Immature natural killer cell (primary cell): Measurements from ENCODE around the gene PTPN11. TPM values are rescaled to one million over a fixed set of nuclear protein-coding genes. Genes with fewer than 3 reads are reported as not detected.

ENCODE experiments used
- DNase-seq, 3 donors: peaks; one replicate each; pipeline ENCODE4 v3.0.0; 2022; ENCODE audit warnings: mixed read lengths in 1 of 3
- H3K27ac Mint-ChIP-seq, 6 donors: one replicate each; pipeline ENCODE4 v1.8.0; 2020; ENCODE audit warnings: mixed read lengths in 6 of 6, mild to moderate bottlenecking in 5 of 6, inconsistent platforms in 4 of 6, moderate library complexity in 3 of 6
- H3K27me3 Mint-ChIP-seq, 3 donors: one replicate each; pipeline ENCODE4 v1.8.0; 2020 to 2021; ENCODE audit warnings: low read depth in 3 of 3, mild to moderate bottlenecking in 3 of 3, mixed read lengths in 3 of 3, moderate library complexity in 3 of 3, inconsistent platforms in 1 of 3
- H3K36me3 Mint-ChIP-seq, 3 donors: one replicate each; pipeline ENCODE4 v1.8.0; 2020; ENCODE audit warnings: mixed read lengths in 3 of 3, inconsistent platforms in 2 of 3, mild to moderate bottlenecking in 2 of 3
- H3K4me1 Mint-ChIP-seq, 2 donors: one replicate each; pipeline ENCODE4 v1.8.0; 2020; ENCODE audit warnings: inconsistent platforms in 2 of 2, mild to moderate bottlenecking in 2 of 2, mixed read lengths in 2 of 2, moderate library complexity in 1 of 2
- H3K4me3 Mint-ChIP-seq, 5 donors: one replicate each; pipeline ENCODE4 v1.8.0; 2020; ENCODE audit warnings: mild to moderate bottlenecking in 5 of 5, mixed read lengths in 5 of 5, inconsistent platforms in 3 of 5, moderate library complexity in 3 of 5
- H3K9me3 Mint-ChIP-seq, 6 donors: one replicate each; pipeline ENCODE4 v1.8.0; 2020; ENCODE audit warnings: mild to moderate bottlenecking in 6 of 6, mixed read lengths in 6 of 6, inconsistent platforms in 4 of 6, moderate library complexity in 3 of 6
- polyA plus RNA-seq, 3 donors: library from polyadenylated mRNA; unstranded; fragments of 300-500 nt; fragmentation: Illumina TruSeq; gene quantifications; one replicate each; pipeline ENCODE4 v1.2.3, GENCODE V29; 2021

Gene PTPN11
- polyA plus RNA-seq, 3 donors from 2014 or later, result 53.7 to 85.4 (median 58.2) TPM

DNA sequence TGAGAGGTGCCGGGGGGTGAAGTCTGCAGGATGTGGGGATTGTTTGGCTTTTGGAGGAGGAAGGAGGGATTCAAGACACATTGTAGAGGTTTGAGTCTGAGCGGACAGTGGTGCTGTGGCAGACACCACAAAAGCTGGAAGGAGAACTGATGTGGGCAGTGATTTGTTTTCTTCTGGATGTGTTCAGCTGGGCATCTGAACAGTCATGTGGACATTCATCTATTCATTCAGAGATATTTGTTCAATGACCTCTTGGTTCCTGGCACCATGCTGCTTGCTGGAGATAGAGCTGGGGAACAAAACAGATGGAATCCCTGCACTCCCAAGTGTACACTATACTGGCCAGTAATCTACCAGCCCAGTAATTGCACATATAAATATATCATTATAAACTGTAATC is 64.0 kb downstream of the PTPN11 start:
- Mint-ChIP-seq H3K4me3 (no peak overlapping the region), H3K9me3 (no peaks in the 10 kb centered on the region), H3K4me1 (peaks cover 0 to 3% of the 10 kb centered on the region in 2 donors), H3K27ac (peak overlapping the region in 1 of 6 donors; percentile 29), H3K27me3 (peaks cover 0 to 6% (median 2%) of the 10 kb centered on the region in 3 donors), H3K36me3 (peaks cover 42 to 80% (median 56%) of the 10 kb centered on the region in 3 donors)
- no peak for DNase-seq

DNA sequence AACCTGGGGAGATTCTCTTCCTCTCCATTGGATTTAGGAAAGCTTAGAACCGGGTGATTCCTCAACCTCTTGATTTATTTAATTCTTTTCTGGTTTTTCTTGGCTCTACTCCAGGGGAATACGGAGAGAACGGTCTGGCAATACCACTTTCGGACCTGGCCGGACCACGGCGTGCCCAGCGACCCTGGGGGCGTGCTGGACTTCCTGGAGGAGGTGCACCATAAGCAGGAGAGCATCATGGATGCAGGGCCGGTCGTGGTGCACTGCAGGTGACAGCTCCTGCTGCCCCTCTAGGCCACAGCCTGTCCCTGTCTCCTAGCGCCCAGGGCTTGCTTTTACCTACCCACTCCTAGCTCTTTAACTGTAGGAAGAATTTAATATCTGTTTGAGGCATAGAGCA is 67.6 kb downstream of the PTPN11 start:
- Mint-ChIP-seq H3K9me3 (no peaks in the 10 kb centered on the region), H3K27ac (no peak overlapping the region), H3K36me3 (peaks cover 21 to 71% (median 47%) of the 10 kb centered on the region in 3 donors), H3K4me3 (no peak overlapping the region), H3K27me3 (peaks cover 0 to 6% (median 2%) of the 10 kb centered on the region in 3 donors), H3K4me1 (no peaks in the 10 kb centered on the region)
- no peak for DNase-seq

DNA sequence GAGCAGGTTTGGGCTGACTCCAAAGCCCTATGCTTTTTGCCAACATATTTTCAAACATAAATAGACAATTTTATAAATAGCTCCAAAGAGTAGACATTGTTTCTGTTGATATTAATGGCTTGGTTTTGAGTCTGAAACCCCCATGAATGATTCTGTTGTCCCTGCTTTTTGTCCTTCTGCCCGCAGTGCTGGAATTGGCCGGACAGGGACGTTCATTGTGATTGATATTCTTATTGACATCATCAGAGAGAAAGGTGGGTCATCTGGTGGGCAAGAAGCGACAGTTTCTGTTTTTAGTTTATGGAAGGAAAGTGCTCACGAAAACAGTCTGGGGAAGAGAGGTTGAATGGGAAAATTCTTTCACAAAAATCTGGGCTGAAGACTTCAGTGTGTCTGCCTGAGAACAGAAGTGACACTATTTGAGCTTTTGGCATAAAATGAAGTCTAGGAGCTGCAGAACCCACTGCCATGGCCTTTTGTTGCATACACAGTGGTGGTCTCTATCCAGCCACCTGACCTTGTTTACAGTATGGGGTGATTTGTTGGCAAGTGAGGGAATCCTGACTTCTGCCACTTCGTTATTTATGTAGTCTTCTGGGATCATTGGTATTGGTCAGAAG is 69.6 kb downstream of the PTPN11 start:
- no peak overlapping the region for H3K27ac Mint-ChIP-seq
- no peak overlapping the region for H3K4me3 Mint-ChIP-seq

DNA sequence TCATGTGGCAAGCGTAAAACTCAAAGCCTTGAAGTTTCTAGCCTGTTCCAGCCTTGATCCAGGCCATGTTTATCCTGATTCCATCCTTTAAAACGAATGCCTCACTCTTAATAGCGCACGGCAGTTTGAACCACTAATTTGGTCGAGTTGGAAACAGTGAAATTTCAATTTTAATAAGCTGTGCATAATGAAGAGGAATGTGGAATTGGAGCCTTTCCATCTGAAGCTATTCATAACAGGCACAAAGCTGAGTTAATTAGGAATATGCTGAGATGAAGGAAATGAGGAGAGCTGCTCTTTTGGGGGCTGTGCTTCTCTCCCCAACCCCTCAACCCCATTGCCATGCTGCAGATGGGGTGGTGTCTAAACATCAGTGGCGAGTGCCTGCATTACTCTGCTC is 70.7 kb downstream of the PTPN11 start:
- no peak for DNase-seq
- Mint-ChIP-seq H3K27me3 (peaks cover 0 to 2% (median 0%) of the 10 kb centered on the region in 3 donors), H3K4me3 (no peak overlapping the region), H3K9me3 (no peaks in the 10 kb centered on the region), H3K27ac (no peak overlapping the region), H3K36me3 (peaks cover 21 to 68% (median 37%) of the 10 kb centered on the region in 3 donors), H3K4me1 (no peaks in the 10 kb centered on the region)

More for the DNA sequence above, 69.6 kb downstream of the PTPN11 start:
- peaks cover 0 to 6% (median 2%) of the 10 kb centered on the region in 3 donors for H3K27me3 Mint-ChIP-seq
- H3K36me3 Mint-ChIP-seq, result peaks cover 13 to 68% (median 43%) of the 10 kb centered on the region in 3 donors
- H3K9me3 Mint-ChIP-seq, result no peaks in the 10 kb centered on the region
- H3K4me1 Mint-ChIP-seq, result no peaks in the 10 kb centered on the region
- DNase-seq, result no peak

DNA sequence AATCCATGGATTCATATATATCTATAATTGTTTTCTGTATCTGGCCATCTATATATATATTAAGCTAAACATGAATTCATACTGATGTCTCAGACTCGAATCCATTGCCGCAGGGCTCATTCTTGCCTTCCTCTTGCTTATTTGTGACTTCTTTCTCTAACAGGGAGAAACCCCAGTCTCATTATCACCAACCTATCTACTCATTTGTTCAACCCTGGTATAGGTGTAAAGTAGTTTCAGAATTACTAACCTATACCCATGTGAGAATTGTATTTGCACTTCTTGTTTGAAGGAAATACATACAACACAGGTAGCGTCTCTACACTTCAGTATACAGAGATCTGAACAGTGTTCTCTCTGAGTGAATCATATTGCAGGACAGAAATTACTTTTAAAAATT is 77.7 kb downstream of the PTPN11 start:
- Mint-ChIP-seq H3K4me3 (no peak overlapping the region), H3K27me3 (no peaks in the 10 kb centered on the region), H3K9me3 (no peaks in the 10 kb centered on the region), H3K27ac (peak overlapping the region in 1 of 6 donors; percentile 8), H3K36me3 (peaks cover 12 to 54% (median 28%) of the 10 kb centered on the region in 3 donors), H3K4me1 (no peaks in the 10 kb centered on the region)
- no peak for DNase-seq

DNA sequence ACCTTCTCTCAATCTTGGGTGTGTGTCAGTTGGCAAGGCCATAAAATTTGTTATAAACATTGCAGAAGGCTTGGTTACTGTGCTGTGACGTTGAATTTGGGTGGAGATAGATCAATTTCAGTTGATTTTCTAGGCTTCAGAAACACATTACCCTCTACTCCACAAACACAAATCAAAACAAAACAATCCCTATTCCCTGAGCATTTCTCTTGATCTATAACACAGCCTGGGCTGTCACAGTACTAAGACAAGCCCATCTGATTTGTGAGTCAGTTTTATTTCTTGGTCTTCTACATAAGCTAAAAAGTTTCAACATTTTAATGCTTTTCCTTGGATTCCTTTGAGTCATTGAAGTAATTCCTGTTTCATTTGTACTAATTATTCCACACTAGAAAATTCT is 79.8 kb downstream of the PTPN11 start:
- H3K4me3 Mint-ChIP-seq, result no peak overlapping the region
- no peak overlapping the region for H3K27ac Mint-ChIP-seq
- no peaks in the 10 kb centered on the region for H3K27me3 Mint-ChIP-seq
- H3K4me1 Mint-ChIP-seq, result no peaks in the 10 kb centered on the region
- H3K9me3 Mint-ChIP-seq, result no peaks in the 10 kb centered on the region
- peaks cover 6 to 50% (median 36%) of the 10 kb centered on the region in 3 donors for H3K36me3 Mint-ChIP-seq
- DNase-seq, result no peak

DNA sequence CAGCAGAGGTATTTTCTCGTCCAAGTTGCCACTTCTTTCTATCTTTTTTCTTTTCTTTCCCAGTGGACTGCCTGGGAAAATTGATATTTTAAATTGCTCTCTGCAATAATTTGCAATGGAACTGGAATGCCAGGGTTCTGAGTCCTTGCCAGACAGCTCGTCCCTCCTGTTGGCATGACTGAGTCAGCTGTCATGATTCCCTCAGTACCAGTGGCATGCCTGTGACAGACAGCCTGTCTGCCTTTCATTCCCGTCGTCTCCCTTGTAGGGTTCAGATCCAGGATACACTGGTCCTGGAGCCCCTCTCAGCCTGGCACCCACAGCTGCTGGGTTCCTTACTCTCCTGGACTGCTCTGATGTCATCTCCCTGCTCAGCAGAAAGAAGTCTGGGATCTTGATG is 84.8 kb downstream of the PTPN11 start:
- Mint-ChIP-seq H3K36me3 (peaks cover 19 to 49% (median 48%) of the 10 kb centered on the region in 3 donors), H3K4me1 (no peaks in the 10 kb centered on the region), H3K9me3 (no peaks in the 10 kb centered on the region), H3K27me3 (no peaks in the 10 kb centered on the region), H3K27ac (peak overlapping the region in 2 of 6 donors; percentile 5 to 25), H3K4me3 (no peak overlapping the region)
- DNase-seq, result no peak

DNA sequence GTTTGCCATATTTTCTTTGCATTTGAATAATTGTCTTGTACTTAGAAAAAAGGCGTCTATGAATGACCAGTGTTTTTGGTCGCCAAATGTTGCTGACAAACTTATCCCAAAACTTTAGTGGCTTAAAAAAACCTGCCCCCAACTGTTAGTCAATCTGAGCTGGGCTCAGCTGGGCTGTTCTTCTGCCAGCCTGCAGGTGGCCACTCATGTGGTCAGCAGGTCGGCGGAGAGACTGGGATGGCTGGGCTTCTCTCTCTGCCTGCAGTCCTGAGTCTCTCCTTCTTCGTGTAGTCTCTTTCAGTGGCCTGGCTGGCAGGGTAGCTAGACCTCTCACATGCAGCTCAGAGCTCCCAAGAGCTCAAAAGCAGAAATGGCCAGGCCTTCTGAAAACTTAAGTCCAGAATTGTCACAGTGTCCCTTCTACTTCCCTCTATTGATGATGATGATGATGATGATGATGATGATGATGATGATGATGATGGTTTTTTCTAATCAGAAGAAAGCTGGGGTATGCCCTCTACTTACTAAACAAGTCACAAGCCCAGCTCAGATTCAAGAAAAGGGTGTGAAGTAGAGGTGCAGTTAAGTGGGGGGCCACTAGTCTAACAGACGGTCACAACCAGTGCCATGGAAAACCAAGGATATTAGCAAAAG is 87.9 kb downstream of the PTPN11 start:
- no peak overlapping the region for H3K4me3 Mint-ChIP-seq
- peaks cover 21 to 54% (median 52%) of the 10 kb centered on the region in 3 donors for H3K36me3 Mint-ChIP-seq
- no peaks in the 10 kb centered on the region for H3K4me1 Mint-ChIP-seq
- H3K27me3 Mint-ChIP-seq, result peaks cover 0 to 2% (median 0%) of the 10 kb centered on the region in 3 donors
- H3K27ac Mint-ChIP-seq, result no peak overlapping the region
- DNase-seq, result no peak
- H3K9me3 Mint-ChIP-seq, result no peaks in the 10 kb centered on the region

DNA sequence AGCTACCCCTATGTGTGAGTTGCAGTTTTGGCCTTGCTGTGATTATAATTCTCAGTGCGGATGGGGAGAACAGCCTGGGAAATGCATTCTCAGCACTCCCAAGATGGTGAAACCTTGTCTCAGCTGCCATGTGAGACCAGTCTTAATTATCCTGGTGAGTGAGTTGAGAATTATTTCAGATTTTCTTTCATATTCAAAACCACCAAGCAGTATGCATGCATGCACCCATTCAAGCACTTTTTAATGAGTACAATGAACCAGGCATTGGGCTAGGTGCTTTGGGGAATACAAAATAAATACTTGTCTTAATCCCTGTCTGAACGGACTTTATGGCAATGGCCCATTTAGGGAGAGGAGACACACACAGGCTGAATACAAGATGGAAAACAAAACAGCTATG is 94.7 kb downstream of the PTPN11 start:
- Mint-ChIP-seq H3K36me3 (peaks cover 6 to 10% (median 9%) of the 10 kb centered on the region in 3 donors), H3K27me3 (peaks cover 0 to 2% (median 0%) of the 10 kb centered on the region in 3 donors), H3K4me3 (no peak overlapping the region), H3K27ac (no peak overlapping the region), H3K4me1 (no peaks in the 10 kb centered on the region), H3K9me3 (no peaks in the 10 kb centered on the region)
- DNase-seq, result no peak

DNA sequence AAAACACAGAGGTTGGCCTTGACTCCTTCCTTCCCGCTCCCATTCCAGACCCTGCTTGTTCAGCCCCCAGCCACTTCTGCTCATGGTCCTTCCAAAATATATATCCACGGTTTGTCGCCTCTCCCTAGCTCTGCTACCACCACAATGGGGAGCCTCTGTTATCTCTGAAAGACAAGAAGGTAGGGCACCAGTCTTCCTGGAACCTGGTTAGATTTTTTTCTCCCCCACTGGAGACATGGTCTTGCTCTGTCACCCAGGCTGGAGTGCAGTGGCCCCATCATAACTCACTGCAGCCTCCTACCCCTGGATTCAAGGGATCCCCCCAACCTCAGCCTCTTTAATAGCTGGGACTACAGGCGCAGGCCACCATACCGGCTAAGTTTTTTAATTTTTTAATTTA is 95.7 kb downstream of the PTPN11 start:
- Mint-ChIP-seq H3K36me3 (peaks cover 6 to 10% (median 9%) of the 10 kb centered on the region in 3 donors), H3K4me1 (no peaks in the 10 kb centered on the region), H3K4me3 (no peak overlapping the region), H3K9me3 (no peaks in the 10 kb centered on the region), H3K27me3 (peaks cover 0 to 2% (median 0%) of the 10 kb centered on the region in 3 donors), H3K27ac (no peak overlapping the region)
- DNase-seq, result no peak

DNA sequence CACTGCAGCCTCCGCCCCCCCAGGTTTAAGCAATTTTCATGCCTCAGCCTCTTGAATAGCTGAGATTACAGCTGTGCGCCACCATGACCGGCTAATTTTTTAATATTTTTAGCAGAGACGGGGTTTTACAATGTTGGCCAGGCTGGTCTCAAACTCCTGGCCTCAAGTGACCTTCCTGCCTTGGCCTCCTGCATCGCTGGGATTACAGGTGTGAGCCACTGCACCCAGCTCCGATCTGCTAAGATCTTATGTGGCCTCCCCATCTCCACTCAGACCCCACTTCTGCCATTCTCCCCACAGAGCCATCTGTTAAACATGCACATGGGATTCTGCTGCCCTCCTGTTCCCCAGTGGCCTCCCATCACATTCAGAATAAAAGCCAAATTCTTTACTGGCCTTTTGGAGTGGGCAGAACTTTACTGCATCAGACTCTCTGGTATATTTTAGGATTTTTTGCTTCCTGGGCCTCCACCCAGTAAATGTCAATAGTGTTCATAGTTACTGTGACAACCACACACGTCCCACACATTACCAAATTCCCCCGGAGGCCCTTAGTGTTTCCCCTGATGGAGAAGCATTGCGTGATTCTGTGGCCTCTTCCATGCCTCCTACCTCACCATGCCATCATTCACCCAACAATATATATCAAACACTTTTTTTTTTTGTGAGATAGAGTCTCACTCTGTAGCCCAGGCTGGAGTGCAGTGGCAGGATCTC is 96.3 kb downstream of the PTPN11 start:
- no peak overlapping the region for H3K27ac Mint-ChIP-seq
- H3K4me3 Mint-ChIP-seq, result no peak overlapping the region

DNA sequence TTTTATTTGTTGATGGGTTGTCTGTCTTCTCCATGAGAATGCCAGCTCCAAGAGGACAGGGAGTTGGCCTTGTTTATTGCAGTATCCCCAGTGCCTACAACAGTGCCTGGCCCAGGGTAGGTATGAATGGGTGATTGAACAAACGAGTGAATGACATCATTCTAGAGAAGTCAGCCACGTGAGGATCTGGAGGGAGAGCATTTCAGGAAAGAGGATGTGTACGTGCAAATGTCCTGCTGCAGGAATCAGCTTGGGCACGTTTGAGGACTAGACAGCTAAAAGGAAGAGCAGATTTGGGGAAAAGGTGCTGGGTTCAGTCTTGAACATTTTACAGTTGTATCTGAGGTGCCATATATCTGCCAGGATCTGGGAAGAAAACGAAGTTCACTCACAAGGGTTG is 97.1 kb downstream of the PTPN11 start:
- Mint-ChIP-seq H3K27me3 (peaks cover 0 to 2% (median 0%) of the 10 kb centered on the region in 3 donors), H3K4me1 (no peaks in the 10 kb centered on the region), H3K9me3 (no peaks in the 10 kb centered on the region), H3K4me3 (no peak overlapping the region), H3K36me3 (peaks cover 4 to 6% (median 6%) of the 10 kb centered on the region in 3 donors), H3K27ac (no peak overlapping the region)
- DNase-seq, result no peak

More for the DNA sequence above, 96.3 kb downstream of the PTPN11 start:
- Mint-ChIP-seq H3K4me1 (no peaks in the 10 kb centered on the region), H3K27me3 (peaks cover 0 to 2% (median 0%) of the 10 kb centered on the region in 3 donors), H3K36me3 (peaks cover 5 to 9% (median 6%) of the 10 kb centered on the region in 3 donors), H3K9me3 (no peaks in the 10 kb centered on the region)
- no peak for DNase-seq

DNA sequence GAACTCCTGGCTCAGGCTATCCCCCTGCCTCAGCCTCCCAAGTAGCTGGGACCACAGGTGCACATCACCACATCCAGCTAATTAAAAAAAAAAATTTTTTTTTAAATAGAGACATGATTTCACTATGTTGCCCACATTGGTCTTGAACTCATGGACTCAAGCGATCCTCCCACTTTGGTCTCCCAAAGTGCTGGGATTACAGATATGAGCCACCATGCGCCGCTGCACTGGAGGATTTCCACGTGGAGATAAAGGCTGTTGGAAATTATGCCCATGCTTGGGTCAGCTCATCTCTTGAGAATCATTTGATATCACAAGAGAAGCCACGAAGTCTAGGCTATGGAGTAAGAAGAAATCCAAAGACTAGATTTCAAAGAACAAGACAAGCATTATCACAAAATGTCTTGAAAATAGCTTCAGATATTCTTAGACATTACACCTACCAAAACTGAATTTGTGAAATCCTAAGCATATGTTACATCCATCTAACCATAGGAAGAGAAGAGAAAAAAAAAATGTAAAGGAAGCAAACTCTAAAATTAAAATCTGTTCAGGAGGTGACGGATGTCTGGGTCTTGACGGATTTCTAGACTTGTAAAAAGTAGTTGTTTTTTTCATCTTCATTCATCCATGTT is 99.1 kb downstream of the PTPN11 start:
- H3K4me3 Mint-ChIP-seq, result no peak overlapping the region
- H3K4me1 Mint-ChIP-seq, result no peaks in the 10 kb centered on the region
- no peaks in the 10 kb centered on the region for H3K9me3 Mint-ChIP-seq
- H3K27ac Mint-ChIP-seq, result no peak overlapping the region
- H3K27me3 Mint-ChIP-seq, result no peaks in the 10 kb centered on the region
- H3K36me3 Mint-ChIP-seq, result no peaks in the 10 kb centered on the region
- no peak for DNase-seq

DNA sequence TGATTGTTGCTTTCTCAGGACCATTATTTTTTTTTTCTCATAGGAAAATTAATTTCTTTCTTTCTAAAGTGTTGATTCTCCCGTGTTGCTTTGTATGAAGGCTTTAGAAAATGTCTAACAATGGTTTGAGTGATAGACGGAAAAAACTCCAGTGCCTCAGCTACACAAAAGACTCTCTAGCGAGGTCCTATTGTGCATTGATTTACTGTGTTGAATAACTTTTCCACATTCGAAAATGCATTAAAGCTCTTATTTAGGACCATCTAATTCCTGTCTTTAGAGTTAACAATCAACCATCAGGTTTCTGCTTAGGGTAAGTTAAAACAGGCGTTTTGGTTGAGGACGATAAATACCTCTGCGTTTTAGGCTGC is 99.6 kb downstream of the PTPN11 start:
- DNase-seq, result no peak
- H3K9me3 Mint-ChIP-seq, result no peaks in the 10 kb centered on the region
- no peak overlapping the region for H3K4me3 Mint-ChIP-seq
- no peaks in the 10 kb centered on the region for H3K4me1 Mint-ChIP-seq
- no peaks in the 10 kb centered on the region for H3K36me3 Mint-ChIP-seq
- H3K27ac Mint-ChIP-seq, result no peak overlapping the region
- no peaks in the 10 kb centered on the region for H3K27me3 Mint-ChIP-seq
